HCT116 (cell line): Measurements from ENCODE around the gene MAMSTR. TPM values are rescaled to one million over a fixed set of nuclear protein-coding genes. Genes with fewer than 3 reads are reported as not detected.

ENCODE experiments used
- ATAC-seq: fragments of 200-7000 bp; cut with Tn5 transposase; 2 replicates; pipeline ENCODE4 v1.9.1; 2020; ENCODE audit warnings: mild to moderate bottlenecking, moderate library complexity
- BruUV-seq: library from RNA; stranded (reverse); fragments of 400-500 nt; replicated peaks from 2 replicates; lab custom pipeline; 2021; lab: Mats Ljungman, UMichigan
- CTCF ChIA-PET: fragments of 300-600 bp; sonication (Branson Sonifier 250); formaldehyde crosslinking; loops from one replicate; lab custom pipeline; 2021; ENCODE audit warnings: antibody characterized with exemption; lab: Charles Lee
- POLR2A ChIA-PET: fragments of 300-600, 350-600 bp; sonication (Branson Sonifier 250); formaldehyde crosslinking; loops from one replicate; lab custom pipeline; 2021; ENCODE audit warnings: antibody characterized with exemption; lab: Charles Lee
- RAD21 ChIA-PET, 2 experiments: fragments of 300-600 bp; sonication (Branson Sonifier 250); formaldehyde crosslinking; loops; one replicate each; lab custom pipeline; 2023; ENCODE audit warnings: low total read pairs in 2 of 2; ENCODE audit not compliant: uncharacterized antibody in 2 of 2, unreplicated experiment in 2 of 2, low non-redundant PET in 1 of 2; lab: Charles Lee
- DNase-seq: peaks from one replicate; pipeline ENCODE4 v3.0.0-alpha.2; 2010; ENCODE audit warnings: low read depth, low spot score
- H2AFZ ChIP-seq: fragments of 200-600 bp; shearing (Covaris generic), sonication (generic); 2 replicates; pipeline ENCODE4 v1.6.1; 2017; ENCODE audit warnings: low read depth, mixed run types, mixed read lengths, antibody characterized with exemption, low read length; ENCODE audit not compliant: poor library complexity, severe bottlenecking
- H3K27ac ChIP-seq: 2 replicates; pipeline ENCODE4 v1.5.1; 2012; ENCODE audit warnings: low read depth, low read length
- H3K27me3 ChIP-seq: fragments of 200-600 bp; sonication (generic); 2 replicates; pipeline ENCODE4 v1.6.1; 2016; ENCODE audit warnings: mixed run types, low read length, mixed read lengths; ENCODE audit not compliant: insufficient read depth
- H3K36me3 ChIP-seq, 2 experiments: fragments of 200-500 bp in 1 of 2; fragments of 200-600 bp in 1 of 2; sonication (Bioruptor generic) in 1 of 2; sonication (generic) in 1 of 2; 2 replicates each; pipeline versions ENCODE4 v1.5.1 to v1.6.1; 2014 to 2016; ENCODE audit warnings: low read length in 2 of 2, inconsistent platforms in 1 of 2, mixed read lengths in 1 of 2, mixed run types in 1 of 2; ENCODE audit not compliant: insufficient read depth in 2 of 2, control insufficient read depth in 1 of 2
- H3K4me1 ChIP-seq, 2 experiments: fragments of 200-600 bp in 1 of 2; sonication (generic) in 1 of 2; 2 replicates each; pipeline versions ENCODE4 v1.5.1 to v1.6.1; 2012 to 2017; ENCODE audit warnings: low read length in 2 of 2, inconsistent platforms in 1 of 2, mild to moderate bottlenecking in 1 of 2, mixed read lengths in 1 of 2, mixed run types in 1 of 2, moderate library complexity in 1 of 2; ENCODE audit not compliant: insufficient read depth in 2 of 2, control insufficient read depth in 1 of 2
- H3K4me2 ChIP-seq: fragments of 200-600 bp; sonication (generic); 2 replicates; pipeline ENCODE4 v1.6.1; 2017; ENCODE audit warnings: mixed run types, low read length, mixed read lengths
- H3K4me3 ChIP-seq, 2 experiments: fragments of 200-600 bp in 1 of 2; sonication (generic) in 1 of 2; replicated peaks in 1 of 2; 2 replicates each; pipeline ENCODE4 v1.5.1; 2011 to 2016; ENCODE audit warnings: low read length in 2 of 2, control low read depth in 1 of 2, low read depth in 1 of 2, mild to moderate bottlenecking in 1 of 2, mixed read lengths in 1 of 2, mixed run types in 1 of 2
- H3K79me2 ChIP-seq: fragments of 200-600 bp; sonication (generic); 2 replicates; pipeline ENCODE4 v1.6.1; 2017; ENCODE audit warnings: mild to moderate bottlenecking, mixed run types, low read length, moderate library complexity, mixed read lengths; ENCODE audit not compliant: insufficient read depth
- H3K9ac ChIP-seq: fragments of 200-600 bp; sonication (generic); 2 replicates; pipeline ENCODE4 v1.6.1; 2016; ENCODE audit warnings: low read length, mixed read lengths
- H3K9me2 ChIP-seq: fragments of 200-600 bp; sonication (generic), shearing (Covaris generic); 2 replicates; pipeline ENCODE4 v1.6.1; 2017; ENCODE audit warnings: mixed run types, mild to moderate bottlenecking, moderate library complexity; ENCODE audit not compliant: insufficient read depth
- H3K9me3 ChIP-seq, 2 experiments: fragments of 200-500 bp in 1 of 2; fragments of 200-600 bp in 1 of 2; sonication (Bioruptor generic) in 1 of 2; sonication (generic) in 1 of 2; 2 replicates each; pipeline ENCODE4 v1.6.1; 2014 to 2017; ENCODE audit warnings: low read length in 2 of 2, mixed read lengths in 2 of 2, inconsistent platforms in 1 of 2, low read depth in 1 of 2, mild to moderate bottlenecking in 1 of 2, mixed run types in 1 of 2, moderate library complexity in 1 of 2; ENCODE audit not compliant: control insufficient read depth in 1 of 2, insufficient read depth in 1 of 2
- H4K20me1 ChIP-seq: fragments of 200-600 bp; sonication (generic), shearing (Covaris generic); 2 replicates; pipeline ENCODE4 v1.6.1; 2017; ENCODE audit warnings: mixed run types, mild to moderate bottlenecking, moderate library complexity; ENCODE audit not compliant: insufficient read depth
- CTCF ChIP-seq, 3 experiments: fragments of 200-600 bp in 1 of 3; sonication (generic) in 1 of 3; IDR thresholded peaks in 2 of 3; conservative IDR thresholded peaks in 1 of 3; 2 replicates each; pipeline ENCODE4 v1.5.1; 2012 to 2017; ENCODE audit warnings: low read depth in 2 of 3, low read length in 2 of 3, antibody characterized with exemption in 1 of 3, borderline replicate concordance in 1 of 3, control low read depth in 1 of 3, mild to moderate bottlenecking in 1 of 3, mixed read lengths in 1 of 3, mixed run types in 1 of 3, moderate library complexity in 1 of 3; ENCODE audit not compliant: insufficient read depth in 1 of 3
- SP1 ChIP-seq: IDR thresholded peaks from 2 replicates; pipeline ENCODE4 v1.6.1; 2012; ENCODE audit warnings: low read depth
- intact Hi-C: fragments of 100-400 bp; cut with micrococcal nuclease; formaldehyde crosslinking; loops from 2 replicates; pipeline ENCODE4 v1.10.0; 2022
- total RNA-seq: library from RNA; stranded (reverse); gene quantifications from one replicate; pipeline ENCODE4 v1.2.1, GENCODE V29; 2021; ENCODE audit not compliant: unreplicated experiment

The MAMSTR gene
- total RNA-seq, 1 experiment from 2014 or later = 1.3 TPM

GRCh38 chr19:48713041-48713863, 6.3 kb downstream of the MAMSTR start:
- Histone ChIP-seq H3K4me3 (peak overlapping the region; percentile 88 to 92), H3K27ac (peak overlapping the region; percentile 72), H3K4me1 (peaks cover 12 to 40% of the 10 kb centered on the region in 2 experiments), H3K27me3 (no peaks in the 10 kb centered on the region), H3K9me2 (no peaks in the 10 kb centered on the region), H2AFZ (peak overlapping the region; percentile 27), H3K36me3 (no peaks in the 10 kb centered on the region), H4K20me1 (no peaks in the 10 kb centered on the region), H3K9me3 (no peaks in the 10 kb centered on the region), H3K9ac (peak overlapping the region; percentile 78), H3K79me2 (no peaks in the 10 kb centered on the region), H3K4me2 (peak overlapping the region; percentile 88)
- DNase-seq = no peak
- peak; percentile 29; the same call in 1 of the 2 replicates for ATAC-seq
- RAD21 ChIA-PET = interaction anchor here (0.6 to 1.2 kb wide), 4 partner anchors 15 to 276 kb away, joined by 3 to 5 read pairs (median 4); partner anchors contain the start of gene FUT2 (in 1 of the 2)
- intact Hi-C loops = loop anchor here (5.0 kb wide), 1 partner anchor 34 kb away; the partner anchor contains the start of gene IZUMO1
- POLR2A ChIA-PET = interaction anchor here (0.6 to 3.4 kb wide), 7 partner anchors 12 to 75 kb away, joined by 3 to 18 read pairs (median 3); partner anchors contain the start of genes CA11 and FUT2
- TSS peak; percentile 51 for BruUV-seq
- peak in 1 of 3 experiments; percentile 49; a peak in 3 of 6 replicates for TF ChIP-seq CTCF (IDR thresholded peaks at IDR 0.05 in 2 of 3, conservative IDR thresholded peaks at IDR 0.05 in 1 of 3; ENCODE audit: borderline replicate concordance in 1 of 3, insufficient read depth in 1 of 3, low read depth in 2 of 3, low read length in 2 of 3)
- TF ChIP-seq SP1 = no peak
- CTCF ChIA-PET = interaction anchor here (1.0 to 2.3 kb wide), 4 partner anchors 8 to 38 kb away, joined by 4 to 7 read pairs (median 6); partner anchors contain the start of gene FUT2
